ENCODE measurements around the gene ITPR2.

DNA sequence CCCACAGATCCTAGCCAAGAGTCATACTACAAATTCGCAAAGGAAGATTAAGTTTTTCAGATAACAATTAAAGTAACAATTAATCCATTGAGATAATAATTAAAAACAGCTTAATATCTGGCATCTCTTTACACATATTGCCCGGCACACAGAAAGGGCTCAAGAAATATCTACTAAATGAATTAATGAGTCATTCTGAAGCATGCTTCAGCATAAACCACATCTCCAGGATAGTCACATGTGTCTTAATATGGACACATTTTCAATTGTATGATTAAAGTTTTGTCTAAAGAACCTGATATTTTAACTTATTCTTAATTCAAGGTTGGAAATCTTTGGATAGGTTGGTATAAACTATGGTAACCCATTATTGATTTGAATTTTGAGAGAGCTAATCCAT lies 9.6 kb downstream of the ITPR2 start:
- TF ChIP-seq, protein P1, sequence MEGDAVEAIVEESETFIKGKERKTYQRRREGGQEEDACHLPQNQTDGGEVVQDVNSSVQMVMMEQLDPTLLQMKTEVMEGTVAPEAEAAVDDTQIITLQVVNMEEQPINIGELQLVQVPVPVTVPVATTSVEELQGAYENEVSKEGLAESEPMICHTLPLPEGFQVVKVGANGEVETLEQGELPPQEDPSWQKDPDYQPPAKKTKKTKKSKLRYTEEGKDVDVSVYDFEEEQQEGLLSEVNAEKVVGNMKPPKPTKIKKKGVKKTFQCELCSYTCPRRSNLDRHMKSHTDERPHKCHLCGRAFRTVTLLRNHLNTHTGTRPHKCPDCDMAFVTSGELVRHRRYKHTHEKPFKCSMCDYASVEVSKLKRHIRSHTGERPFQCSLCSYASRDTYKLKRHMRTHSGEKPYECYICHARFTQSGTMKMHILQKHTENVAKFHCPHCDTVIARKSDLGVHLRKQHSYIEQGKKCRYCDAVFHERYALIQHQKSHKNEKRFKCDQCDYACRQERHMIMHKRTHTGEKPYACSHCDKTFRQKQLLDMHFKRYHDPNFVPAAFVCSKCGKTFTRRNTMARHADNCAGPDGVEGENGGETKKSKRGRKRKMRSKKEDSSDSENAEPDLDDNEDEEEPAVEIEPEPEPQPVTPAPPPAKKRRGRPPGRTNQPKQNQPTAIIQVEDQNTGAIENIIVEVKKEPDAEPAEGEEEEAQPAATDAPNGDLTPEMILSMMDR (IDR thresholded peaks at IDR 0.05) = no peak
- TF ChIP-seq POLR2A (IDR thresholded peaks at IDR 0.05; ENCODE audit: low read length) (no peak), ESRRA (IDR thresholded peaks at IDR 0.05; ENCODE audit: borderline replicate concordance, low read length) (no peak), BHLHE40 (IDR thresholded peaks at IDR 0.05; ENCODE audit: low read depth, low read length) (no peak), HDAC2 (IDR thresholded peaks at IDR 0.05) (no peak), ZNF302 (CRISPR knock-in tag; IDR thresholded peaks at IDR 0.05) (no peak)
- TF ChIP-seq, protein P2, sequence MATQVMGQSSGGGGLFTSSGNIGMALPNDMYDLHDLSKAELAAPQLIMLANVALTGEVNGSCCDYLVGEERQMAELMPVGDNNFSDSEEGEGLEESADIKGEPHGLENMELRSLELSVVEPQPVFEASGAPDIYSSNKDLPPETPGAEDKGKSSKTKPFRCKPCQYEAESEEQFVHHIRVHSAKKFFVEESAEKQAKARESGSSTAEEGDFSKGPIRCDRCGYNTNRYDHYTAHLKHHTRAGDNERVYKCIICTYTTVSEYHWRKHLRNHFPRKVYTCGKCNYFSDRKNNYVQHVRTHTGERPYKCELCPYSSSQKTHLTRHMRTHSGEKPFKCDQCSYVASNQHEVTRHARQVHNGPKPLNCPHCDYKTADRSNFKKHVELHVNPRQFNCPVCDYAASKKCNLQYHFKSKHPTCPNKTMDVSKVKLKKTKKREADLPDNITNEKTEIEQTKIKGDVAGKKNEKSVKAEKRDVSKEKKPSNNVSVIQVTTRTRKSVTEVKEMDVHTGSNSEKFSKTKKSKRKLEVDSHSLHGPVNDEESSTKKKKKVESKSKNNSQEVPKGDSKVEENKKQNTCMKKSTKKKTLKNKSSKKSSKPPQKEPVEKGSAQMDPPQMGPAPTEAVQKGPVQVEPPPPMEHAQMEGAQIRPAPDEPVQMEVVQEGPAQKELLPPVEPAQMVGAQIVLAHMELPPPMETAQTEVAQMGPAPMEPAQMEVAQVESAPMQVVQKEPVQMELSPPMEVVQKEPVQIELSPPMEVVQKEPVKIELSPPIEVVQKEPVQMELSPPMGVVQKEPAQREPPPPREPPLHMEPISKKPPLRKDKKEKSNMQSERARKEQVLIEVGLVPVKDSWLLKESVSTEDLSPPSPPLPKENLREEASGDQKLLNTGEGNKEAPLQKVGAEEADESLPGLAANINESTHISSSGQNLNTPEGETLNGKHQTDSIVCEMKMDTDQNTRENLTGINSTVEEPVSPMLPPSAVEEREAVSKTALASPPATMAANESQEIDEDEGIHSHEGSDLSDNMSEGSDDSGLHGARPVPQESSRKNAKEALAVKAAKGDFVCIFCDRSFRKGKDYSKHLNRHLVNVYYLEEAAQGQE (IDR thresholded peaks at IDR 0.05) = no peak
- TF ChIP-seq, protein P3, sequence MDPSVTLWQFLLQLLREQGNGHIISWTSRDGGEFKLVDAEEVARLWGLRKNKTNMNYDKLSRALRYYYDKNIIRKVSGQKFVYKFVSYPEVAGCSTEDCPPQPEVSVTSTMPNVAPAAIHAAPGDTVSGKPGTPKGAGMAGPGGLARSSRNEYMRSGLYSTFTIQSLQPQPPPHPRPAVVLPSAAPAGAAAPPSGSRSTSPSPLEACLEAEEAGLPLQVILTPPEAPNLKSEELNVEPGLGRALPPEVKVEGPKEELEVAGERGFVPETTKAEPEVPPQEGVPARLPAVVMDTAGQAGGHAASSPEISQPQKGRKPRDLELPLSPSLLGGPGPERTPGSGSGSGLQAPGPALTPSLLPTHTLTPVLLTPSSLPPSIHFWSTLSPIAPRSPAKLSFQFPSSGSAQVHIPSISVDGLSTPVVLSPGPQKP (IDR thresholded peaks at IDR 0.05; ENCODE audit: low read depth, low read length) = no peak

Measured in A549 (cell line).